ENCODE measurements around the gene PLK5.
"Not testable (repeated sequence)": the region's sequence is repeated elsewhere in the genome, so short reads cannot be mapped to it uniquely, and the experiment has no call there.

The PLK5 gene

GRCh38 chr19:1491114-1491848 lies 32.6 kb upstream of the PLK5 start, which contains the start of gene REEP6:
REEP6 (plus strand) TSS chr19:1491181; CDS start chr19:1491270, 89 bp downstream.
- no peak for DNase-seq

DNA sequence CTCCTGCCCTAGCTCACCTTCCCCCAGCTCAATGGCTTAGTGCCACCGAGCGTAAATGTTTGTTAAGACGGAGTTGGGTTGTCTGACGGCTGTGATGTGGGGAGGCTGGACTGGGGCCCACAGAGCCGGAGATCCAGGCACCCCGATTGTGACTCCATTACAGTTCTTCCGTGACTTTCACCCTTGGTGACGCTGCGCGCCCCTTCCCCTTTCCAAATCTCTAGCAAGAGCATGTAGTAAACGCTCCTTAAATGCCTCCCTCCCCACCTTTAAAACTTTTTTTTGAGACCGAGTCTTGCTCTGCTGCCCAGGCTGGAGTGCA lies 32.1 kb upstream of the PLK5 start:
- DNase-seq: peak; percentile 24

- DNase-seq: peak; percentile 2
Measured at GRCh38 chr19:1492474-1493006, 31.3 kb upstream of the PLK5 start.

GRCh38 chr19:1494115-1494815 lies 29.6 kb upstream of the PLK5 start:
- DNase-seq: no peak

- no peak for DNase-seq
Measured at GRCh38 chr19:1495051-1495798, 28.7 kb upstream of the PLK5 start.

GRCh38 chr19:1495799-1496713 lies 27.8 kb upstream of the PLK5 start:
- no peak for DNase-seq

DNA sequence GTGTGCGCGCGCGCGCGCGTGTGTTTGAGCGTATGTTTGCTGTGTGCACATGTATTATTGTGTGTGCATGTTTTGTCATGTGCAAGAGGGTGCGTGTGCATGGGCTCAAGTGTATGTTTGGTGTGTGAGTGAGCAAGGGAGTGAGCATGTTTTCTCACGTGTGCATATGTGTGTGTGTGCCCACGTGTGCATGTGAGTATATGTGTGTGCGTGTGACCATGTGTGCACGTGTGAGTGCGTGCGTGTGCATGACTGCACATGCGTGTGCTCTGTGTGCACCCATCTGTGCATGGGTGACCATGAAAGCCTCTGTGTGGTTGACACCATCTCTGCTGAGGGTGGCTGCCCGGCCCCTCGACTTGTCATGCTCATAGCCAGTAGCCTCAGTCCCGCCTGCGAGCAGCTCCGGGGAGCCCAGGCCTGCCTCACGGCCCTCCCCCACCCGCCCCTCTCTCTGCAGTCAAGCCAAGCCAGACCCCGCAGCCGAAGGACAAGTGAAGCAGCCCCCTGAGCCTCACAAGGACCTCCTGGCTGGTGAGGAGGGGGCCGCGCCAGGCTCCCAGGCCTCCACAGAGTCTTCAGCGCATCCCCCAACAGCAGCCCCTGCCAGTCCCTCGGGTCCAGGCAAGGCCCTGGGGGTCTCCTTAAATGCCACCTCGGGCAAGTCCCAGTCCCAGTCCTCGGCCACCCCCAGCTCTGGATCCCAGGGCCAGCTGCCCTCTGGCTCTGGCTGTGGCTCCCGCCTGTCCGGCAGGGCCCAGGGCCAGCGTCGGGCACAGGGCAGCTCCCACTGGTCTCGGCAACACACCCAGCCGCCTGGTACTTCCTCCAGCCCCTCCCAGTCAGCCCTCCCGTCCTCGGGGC lies 26.9 kb upstream of the PLK5 start:
- DNase-seq: peak; percentile 15

- DNase-seq: no peak
Measured at GRCh38 chr19:1497578-1498235, 26.2 kb upstream of the PLK5 start.

GRCh38 chr19:1499231-1499630 lies 24.6 kb upstream of the PLK5 start:
- not testable (repeated sequence) for DNase-seq

GRCh38 chr19:1501200-1501595 lies 22.7 kb upstream of the PLK5 start:
- no peak for DNase-seq

GRCh38 chr19:1502433-1503088 lies 21.3 kb upstream of the PLK5 start:
- DNase-seq: no peak

DNA sequence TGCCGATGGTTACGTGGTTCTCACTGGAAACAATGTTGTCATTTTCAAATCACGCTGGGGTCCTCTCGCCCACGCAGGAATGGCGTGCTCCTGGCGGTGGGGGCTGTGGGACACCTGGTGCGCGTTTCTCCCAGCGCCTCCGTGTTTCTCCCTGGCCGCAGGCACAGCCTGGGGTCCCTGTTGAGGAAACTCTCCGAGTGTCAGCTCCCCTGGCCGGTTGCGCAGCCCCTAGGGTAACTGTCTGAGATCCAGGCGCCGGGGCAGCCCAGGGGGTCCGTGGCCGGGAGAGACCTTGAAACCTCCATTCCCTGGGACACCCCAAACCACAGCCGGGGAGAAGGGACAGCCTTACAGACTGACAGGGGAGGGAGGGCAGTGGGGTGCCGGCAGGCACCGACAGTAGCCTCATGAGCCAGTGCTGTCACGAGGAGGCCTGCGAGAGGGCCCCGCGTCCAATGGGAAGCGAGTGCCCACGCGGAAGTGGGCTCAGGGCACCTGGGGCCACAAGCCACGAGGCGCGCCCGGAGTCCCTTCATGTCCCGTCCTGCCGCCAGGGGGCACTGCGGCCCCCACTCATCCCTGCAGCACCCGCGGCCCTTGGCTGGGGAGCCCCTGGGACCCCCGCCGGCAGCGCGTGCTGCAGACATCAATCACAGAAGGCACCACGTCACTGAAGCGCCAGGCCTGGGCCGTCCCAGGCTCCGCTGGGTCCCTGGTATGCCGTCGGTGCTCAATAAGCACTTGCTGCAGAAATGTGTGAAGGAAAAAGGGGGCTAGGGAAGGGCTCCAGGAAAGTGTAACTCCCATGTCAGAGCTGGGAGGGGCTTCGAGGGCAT lies 20.6 kb upstream of the PLK5 start:
- peak; percentile 78 for DNase-seq

DNA sequence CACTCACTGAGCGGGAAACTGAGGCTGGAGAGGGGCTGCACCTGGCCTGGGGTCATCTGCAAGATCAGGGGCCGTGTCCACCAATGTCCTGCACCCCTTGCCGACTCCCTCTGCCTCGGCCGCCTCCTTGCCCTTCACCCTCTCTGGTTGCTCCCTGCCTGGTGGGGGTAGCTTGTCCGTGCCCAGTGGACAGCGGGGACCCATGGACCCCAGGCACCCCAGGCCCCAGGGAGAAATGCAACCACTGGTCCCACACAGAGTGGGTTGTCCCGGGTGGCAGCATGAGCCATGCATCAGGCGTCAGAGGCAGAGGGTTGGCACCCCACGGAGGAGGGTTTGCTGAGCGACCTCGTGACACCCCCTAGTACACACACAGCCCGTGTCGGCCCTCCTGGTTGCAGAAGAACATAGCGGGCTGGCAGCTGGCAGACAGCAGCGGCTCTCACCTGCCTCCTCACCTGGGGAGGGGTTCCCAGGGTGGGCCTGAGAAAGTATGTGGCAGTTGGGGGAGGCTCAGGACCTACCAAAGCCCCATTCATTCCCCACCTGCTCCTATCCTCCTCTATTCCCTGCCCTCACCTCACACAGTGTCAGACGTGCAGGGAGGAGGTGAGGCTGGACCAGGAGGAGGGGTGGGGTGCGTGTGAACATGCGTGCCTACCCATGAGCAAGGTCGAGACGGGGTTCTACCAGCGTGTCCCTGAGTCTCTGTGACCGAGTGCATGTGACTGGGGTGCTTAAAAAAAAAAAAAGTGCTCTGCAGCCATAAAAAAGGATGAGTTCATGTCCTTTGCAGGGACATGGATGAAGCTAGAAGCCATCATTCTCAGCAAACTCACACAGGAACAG lies 19.7 kb upstream of the PLK5 start:
- no peak for DNase-seq

DNA sequence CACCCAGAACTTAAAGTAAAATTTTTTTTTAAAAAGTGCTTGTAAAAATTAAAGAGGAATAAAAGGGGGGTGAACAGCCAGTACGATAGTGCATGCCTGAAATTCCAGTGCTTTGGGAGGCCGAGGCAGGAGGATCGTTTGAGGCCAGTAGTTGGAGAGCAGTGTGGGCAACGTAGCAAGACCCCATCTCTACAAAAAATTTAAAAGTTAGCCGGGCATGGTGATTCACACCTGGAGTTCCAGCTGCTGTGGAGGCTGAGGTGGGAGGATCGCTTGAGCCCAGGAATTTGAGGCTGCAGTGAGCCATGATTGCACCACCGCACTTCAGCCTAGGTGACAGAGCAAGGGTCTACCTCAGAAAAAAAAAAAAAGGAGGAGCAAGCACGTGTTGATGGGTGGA lies 18.9 kb upstream of the PLK5 start:
- no peak for DNase-seq

- DNase-seq: no peak
Measured at GRCh38 chr19:1505991-1506881, 17.6 kb upstream of the PLK5 start.

DNA sequence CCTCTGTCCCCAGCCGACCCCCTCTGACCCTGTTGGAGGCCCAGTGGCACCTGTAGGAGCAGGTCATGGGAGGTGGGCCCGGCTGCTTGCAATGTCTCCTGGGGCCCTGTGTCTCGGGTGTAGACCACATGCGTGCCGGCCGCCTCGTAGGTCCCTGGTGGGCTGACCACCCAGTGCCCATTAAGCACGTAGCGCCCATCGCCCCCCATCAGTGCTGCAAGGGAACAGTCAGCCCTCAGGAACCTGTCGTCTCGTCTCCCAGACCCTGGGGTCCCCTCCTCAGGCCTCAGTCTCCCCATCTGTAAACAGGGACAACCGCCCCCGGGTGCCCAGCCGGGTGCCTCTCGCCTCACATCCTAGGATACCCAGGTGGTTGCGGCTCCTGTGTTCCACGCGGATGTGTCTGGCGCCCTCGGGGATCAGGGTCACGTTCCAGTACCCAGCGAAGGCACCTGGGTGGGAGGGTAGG lies 16.7 kb upstream of the PLK5 start:
- no peak for DNase-seq
